Measurements from ENCODE around the gene GABRG2.

GRCh38 chr5:162047279-162047678 lies 20.3 kb upstream of the GABRG2 start:
- no peak for TF ChIP-seq REST (IDR thresholded peaks at IDR 0.05; ENCODE audit: low read depth)
- no peak for TF ChIP-seq EP300 (IDR thresholded peaks at IDR 0.05; ENCODE audit: borderline replicate concordance)
- no peak for TF ChIP-seq FOXM1 (IDR thresholded peaks at IDR 0.05; ENCODE audit: borderline replicate concordance, low read depth)
- no peak for TF ChIP-seq TAF1 (IDR thresholded peaks at IDR 0.05; ENCODE audit: low read depth)
- TF ChIP-seq EGR1 (IDR thresholded peaks at IDR 0.05) = no peak
- no peak for TF ChIP-seq TCF12 (IDR thresholded peaks at IDR 0.05; ENCODE audit: low read depth)
- no peak for TF ChIP-seq RAD21 (IDR thresholded peaks at IDR 0.05; ENCODE audit: low read depth)
- no peak for TF ChIP-seq CEBPB (IDR thresholded peaks at IDR 0.05)
- no peak for TF ChIP-seq MAX (IDR thresholded peaks at IDR 0.05)
- no peak for TF ChIP-seq USF1 (IDR thresholded peaks at IDR 0.05)
- TF ChIP-seq ZBTB7A (IDR thresholded peaks at IDR 0.05; ENCODE audit: low read depth) = no peak
